GM12878 (cell line): Measurements from ENCODE around the gene NEURL3. TPM values are rescaled to one million over a fixed set of nuclear protein-coding genes. Genes with fewer than 3 reads are reported as not detected.
A peak's percentile ranks its signal among the peaks of the same experiment; 100 is the strongest.

Source experiments
- CBX5 ChIP-seq: sonication (generic); IDR thresholded peaks from 2 replicates; pipeline ENCODE4 v1.6.1; 2016; ENCODE audit warnings: low read depth, moderate library complexity, mild to moderate bottlenecking, inconsistent platforms
- CREB1 ChIP-seq: IDR thresholded peaks from 2 replicates; pipeline ENCODE4 v1.6.1; 2012; ENCODE audit warnings: low read depth, mild to moderate bottlenecking, inconsistent platforms
- CREM ChIP-seq: IDR thresholded peaks from 2 replicates; pipeline ENCODE4 v1.6.1; 2014; ENCODE audit warnings: antibody characterized with exemption, low read depth
- KAT2A ChIP-seq: conservative IDR thresholded peaks from 2 replicates; pipeline ENCODE4 v1.6.1; 2011; ENCODE audit warnings: low read depth, low read length; ENCODE audit not compliant: control insufficient read depth
- LARP7 ChIP-seq: fragments of 450-650 bp; IDR thresholded peaks from 2 replicates; pipeline ENCODE4 v1.6.1; 2017; ENCODE audit warnings: mild to moderate bottlenecking
- MEF2B ChIP-seq: fragments of 450-650 bp; IDR thresholded peaks from 2 replicates; pipeline ENCODE4 v1.6.1; 2018; ENCODE audit warnings: mild to moderate bottlenecking, moderate library complexity; ENCODE audit not compliant: partially characterized antibody, poor library complexity, severe bottlenecking
- MYC ChIP-seq: IDR thresholded peaks from 2 replicates; pipeline ENCODE4 v1.6.1; 2011; ENCODE audit warnings: mild to moderate bottlenecking, low read length, moderate library complexity, inconsistent platforms; ENCODE audit not compliant: insufficient read depth, insufficient replicate concordance, insufficient read length, severe bottlenecking
- NBN ChIP-seq: fragments of 450-650 bp; IDR thresholded peaks from 2 replicates; pipeline ENCODE4 v1.6.1; 2016
- NFYA ChIP-seq: IDR thresholded peaks from 2 replicates; pipeline ENCODE4 v1.6.1; 2011; ENCODE audit warnings: low read depth, mild to moderate bottlenecking, low read length, improper control_type of control experiment, borderline replicate concordance
- NFYB ChIP-seq: IDR thresholded peaks from 2 replicates; pipeline ENCODE4 v1.6.1; 2011; ENCODE audit warnings: low read depth, mild to moderate bottlenecking, low read length, improper control_type of control experiment, moderate library complexity; ENCODE audit not compliant: insufficient read depth
- PAX5 ChIP-seq: IDR thresholded peaks from 2 replicates; pipeline ENCODE4 v1.6.1; 2011; ENCODE audit warnings: low read depth, low read length, borderline replicate concordance
- PAX8 ChIP-seq: fragments of 450-650 bp; IDR thresholded peaks from 2 replicates; pipeline ENCODE4 v1.6.1; 2017; ENCODE audit warnings: mild to moderate bottlenecking, moderate library complexity
- RELA ChIP-seq: fragments of 450-650 bp; IDR thresholded peaks from 2 replicates; pipeline ENCODE4 v1.8.0; 2014; ENCODE audit warnings: borderline replicate concordance; ENCODE audit not compliant: partially characterized antibody
- TARDBP ChIP-seq: IDR thresholded peaks from 2 replicates; pipeline ENCODE4 v1.6.1; 2016; ENCODE audit warnings: borderline replicate concordance
- TCF12 ChIP-seq: IDR thresholded peaks from 2 replicates; pipeline ENCODE4 v1.6.1; 2011; ENCODE audit warnings: low read depth, mild to moderate bottlenecking, low read length
- YY1 ChIP-seq: IDR thresholded peaks from 2 replicates; pipeline ENCODE4 v1.6.1; 2011; ENCODE audit warnings: low read depth, mild to moderate bottlenecking, low read length
- ZNF384 ChIP-seq: IDR thresholded peaks from 2 replicates; pipeline ENCODE4 v1.6.1; 2012; ENCODE audit warnings: low read depth, mild to moderate bottlenecking, low read length, improper control_type of control experiment, borderline replicate concordance
- ZZZ3 ChIP-seq: IDR thresholded peaks from 2 replicates; pipeline ENCODE4 v1.6.1; 2011; ENCODE audit warnings: low read depth; ENCODE audit not compliant: control insufficient read depth, insufficient read length
- polyA plus RNA-seq, 11 experiments: library from polyadenylated mRNA; depleted of rRNA in 4 of 11; unstranded in 6 of 11; stranded (reverse) in 5 of 11; fragments of >200 nt; fragmentation: Nextera tagmentation in 4 of 11; fragmentation: Illumina TruSeq in 1 of 11; extraction: Ambion mirVana in 4 of 11; extraction: Trizol in 1 of 11; gene quantifications; 1 replicate in 1 of 11; 2 replicates in 10 of 11; pipeline versions ENCODE4 v1.2.1 to v1.2.3, GENCODE V29; 2011 to 2016; ENCODE audit warnings: inconsistent platforms in 2 of 11, missing spikeins in 2 of 11, low read depth in 1 of 11
- total RNA-seq, 4 experiments: library from RNA; depleted of rRNA in 3 of 4; stranded (reverse); fragments of >200 nt in 3 of 4; fragmentation: Illumina TruSeq in 1 of 4; extraction: Trizol in 1 of 4; gene quantifications; 2 replicates each; pipeline versions ENCODE4 v1.2.1 to v1.2.3, GENCODE V29; 2013 to 2021
- TF ChIP-seq, protein P1 (sequence below): fragments of 450-650 bp; IDR thresholded peaks from 2 replicates; pipeline ENCODE4 v1.6.1; 2016; ENCODE audit warnings: mild to moderate bottlenecking

NEURL3 gene
- total and polyA plus RNA-seq, 10 of the 15 experiments (the other 5 are each of a cell fraction or from before 2014, with no cell fraction given) = 0.03 to 6.3 (median 0.47) TPM

GRCh38 chr2:96507957-96508520, 2.9 kb upstream of the NEURL3 start (continued):
- TF ChIP-seq PAX8 (no peak), ZZZ3 (no peak), CBX5 (no peak), MEF2B (no peak), LARP7 (no peak; the same call in 1 of the 2 replicates), TARDBP (no peak), NBN (0 out of 2 replicates have a peak, but pooled peaks have one; percentile 33), NFYB (no peak), CREB1 (no peak), PAX5 (no peak), NFYA (no peak), RELA (peak; percentile 68), KAT2A (no peak), TCF12 (no peak), CREM (no peak), MYC (no peak), ZNF384 (no peak), YY1 (peak; percentile 61; the same call in 1 of the 2 replicates)
- TF ChIP-seq, protein P1, sequence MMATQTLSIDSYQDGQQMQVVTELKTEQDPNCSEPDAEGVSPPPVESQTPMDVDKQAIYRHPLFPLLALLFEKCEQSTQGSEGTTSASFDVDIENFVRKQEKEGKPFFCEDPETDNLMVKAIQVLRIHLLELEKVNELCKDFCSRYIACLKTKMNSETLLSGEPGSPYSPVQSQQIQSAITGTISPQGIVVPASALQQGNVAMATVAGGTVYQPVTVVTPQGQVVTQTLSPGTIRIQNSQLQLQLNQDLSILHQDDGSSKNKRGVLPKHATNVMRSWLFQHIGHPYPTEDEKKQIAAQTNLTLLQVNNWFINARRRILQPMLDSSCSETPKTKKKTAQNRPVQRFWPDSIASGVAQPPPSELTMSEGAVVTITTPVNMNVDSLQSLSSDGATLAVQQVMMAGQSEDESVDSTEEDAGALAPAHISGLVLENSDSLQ = peak; percentile 58
